H9 (cell line): ENCODE data around the gene FSIP1. TPM values are rescaled to one million over a fixed set of nuclear protein-coding genes. Genes with fewer than 3 reads are reported as not detected.

Experiments
- DNase-seq: peaks from one replicate; pipeline ENCODE4 v3.0.0-alpha.2; 2017
- H2AFZ ChIP-seq: one replicate; pipeline ENCODE4 v1.6.1; 2013; ENCODE audit warnings: mild to moderate bottlenecking, low read length, control low read depth, moderate library complexity
- H2AK5ac ChIP-seq: 2 replicates; pipeline ENCODE4 v1.6.1; 2013; ENCODE audit warnings: low read length, control low read depth, mixed read lengths; ENCODE audit not compliant: insufficient read length
- H2BK120ac ChIP-seq: one replicate; pipeline ENCODE4 v1.6.1; 2013; ENCODE audit warnings: low read depth, mild to moderate bottlenecking, low read length, control low read depth, inconsistent platforms; ENCODE audit not compliant: poor library complexity, severe bottlenecking
- H2BK12ac ChIP-seq: 2 replicates; pipeline ENCODE4 v1.6.1; 2013; ENCODE audit warnings: low read length, control low read depth, mixed read lengths, low read depth; ENCODE audit not compliant: insufficient read length
- H2BK15ac ChIP-seq: 2 replicates; pipeline ENCODE4 v1.6.1; 2013; ENCODE audit warnings: low read depth, low read length, control low read depth
- H2BK20ac ChIP-seq: one replicate; pipeline ENCODE4 v1.6.1; 2013; ENCODE audit warnings: low read depth, mild to moderate bottlenecking, low read length, control low read depth, inconsistent platforms; ENCODE audit not compliant: poor library complexity, severe bottlenecking
- H2BK5ac ChIP-seq: 2 replicates; pipeline ENCODE4 v1.6.1; 2013; ENCODE audit warnings: low read length, control low read depth, mixed read lengths; ENCODE audit not compliant: insufficient read length
- H3K14ac ChIP-seq: 2 replicates; pipeline ENCODE4 v1.6.1; 2013; ENCODE audit warnings: low read length, control low read depth; ENCODE audit not compliant: insufficient read depth
- H3K18ac ChIP-seq: 2 replicates; pipeline ENCODE4 v1.6.1; 2013; ENCODE audit warnings: low read depth, mild to moderate bottlenecking, mixed read lengths, low read length, control low read depth; ENCODE audit not compliant: insufficient read length
- H3K23ac ChIP-seq: 2 replicates; pipeline ENCODE4 v1.6.1; 2013; ENCODE audit warnings: low read length, control low read depth, mixed read lengths, low read depth; ENCODE audit not compliant: insufficient read length
- H3K23me2 ChIP-seq: 2 replicates; pipeline ENCODE4 v1.6.1; 2013; ENCODE audit warnings: low read depth, mild to moderate bottlenecking, mixed read lengths, low read length, control low read depth; ENCODE audit not compliant: insufficient read length, poor library complexity, severe bottlenecking
- H3K27ac ChIP-seq: 2 replicates; pipeline ENCODE4 v1.5.1; 2013; ENCODE audit warnings: low read length, control low read depth, mixed read lengths, low read depth; ENCODE audit not compliant: insufficient read length
- H3K27me3 ChIP-seq: 2 replicates; pipeline ENCODE4 v1.6.1; 2013; ENCODE audit warnings: low read length, control low read depth, inconsistent platforms; ENCODE audit not compliant: insufficient read depth
- H3K4ac ChIP-seq: 2 replicates; pipeline ENCODE4 v1.6.1; 2013; ENCODE audit warnings: low read depth, mild to moderate bottlenecking, control low read depth, inconsistent platforms, low read length, moderate library complexity
- H3K4me1 ChIP-seq: 2 replicates; pipeline ENCODE4 v1.6.1; 2013; ENCODE audit warnings: low read length, control low read depth, inconsistent platforms; ENCODE audit not compliant: insufficient read depth
- H3K4me2 ChIP-seq: 2 replicates; pipeline ENCODE4 v1.6.1; 2013; ENCODE audit warnings: low read length, control low read depth, mixed read lengths; ENCODE audit not compliant: insufficient read length, insufficient read depth
- H3K56ac ChIP-seq: 2 replicates; pipeline ENCODE4 v1.6.1; 2013; ENCODE audit warnings: low read depth, mild to moderate bottlenecking, mixed read lengths, low read length, control low read depth; ENCODE audit not compliant: insufficient read length
- H3K79me1 ChIP-seq: 2 replicates; pipeline ENCODE4 v1.6.1; 2013; ENCODE audit warnings: low read depth, mild to moderate bottlenecking, moderate library complexity, low read length, control low read depth, inconsistent platforms; ENCODE audit not compliant: insufficient read depth, poor library complexity, severe bottlenecking
- H3K79me2 ChIP-seq: 2 replicates; pipeline ENCODE4 v1.6.1; 2013; ENCODE audit warnings: low read length, control low read depth, inconsistent platforms; ENCODE audit not compliant: insufficient read depth
- H3K9ac ChIP-seq: 2 replicates; pipeline ENCODE4 v1.6.1; 2013; ENCODE audit warnings: low read length, control low read depth, mixed read lengths; ENCODE audit not compliant: insufficient read length; ENCODE audit errors: extremely low read depth
- H3K9me3 ChIP-seq: one replicate; pipeline ENCODE4 v1.6.1; 2013; ENCODE audit warnings: low read depth, low read length, inconsistent platforms; ENCODE audit not compliant: control insufficient read depth
- H3T11ph ChIP-seq: one replicate; pipeline ENCODE4 v1.6.1; 2013; ENCODE audit warnings: mild to moderate bottlenecking, low read length, control low read depth, inconsistent platforms
- H4K20me1 ChIP-seq: one replicate; pipeline ENCODE4 v1.6.1; 2013; ENCODE audit not compliant: control insufficient read depth, insufficient read length, insufficient read depth
- H4K5ac ChIP-seq: 2 replicates; pipeline ENCODE4 v1.6.1; 2013; ENCODE audit warnings: low read depth, mild to moderate bottlenecking, mixed read lengths, low read length, control low read depth; ENCODE audit not compliant: insufficient read length
- H4K8ac ChIP-seq: replicated peaks from 2 replicates; pipeline ENCODE4 v1.6.1; 2013; ENCODE audit warnings: low read length, control low read depth, mixed read lengths, low read depth; ENCODE audit not compliant: insufficient read length
- H4K91ac ChIP-seq: 2 replicates; pipeline ENCODE4 v1.6.1; 2013; ENCODE audit warnings: low read depth, mild to moderate bottlenecking, moderate library complexity, mixed read lengths, low read length, control low read depth; ENCODE audit not compliant: insufficient read length
- H3K27ac Mint-ChIP-seq, 3 experiments: 2 replicates in 2 of 3; 3 replicates in 1 of 3; pipeline ENCODE4 v1.8.0; 2020 to 2021; ENCODE audit warnings: mixed read lengths in 3 of 3, mild to moderate bottlenecking in 1 of 3, moderate library complexity in 1 of 3
- H3K27me3 Mint-ChIP-seq: 2 replicates; pipeline ENCODE4 v1.8.0; 2021; ENCODE audit warnings: low read depth, mild to moderate bottlenecking, moderate library complexity, mixed read lengths
- H3K36me3 Mint-ChIP-seq, 3 experiments: 2 replicates in 2 of 3; 3 replicates in 1 of 3; pipeline ENCODE4 v1.8.0; 2020 to 2021; ENCODE audit warnings: low read depth in 3 of 3, mixed read lengths in 3 of 3; ENCODE audit not compliant: insufficient read depth in 1 of 3
- H3K4me1 Mint-ChIP-seq, 2 experiments: 2 replicates each; pipeline ENCODE4 v1.8.0; 2020; ENCODE audit warnings: mixed read lengths in 2 of 2
- H3K4me3 Mint-ChIP-seq, 2 experiments: 2 replicates in 1 of 2; 3 replicates in 1 of 2; pipeline ENCODE4 v1.8.0; 2020 to 2021; ENCODE audit warnings: mild to moderate bottlenecking in 2 of 2, mixed read lengths in 2 of 2, moderate library complexity in 1 of 2
- H3K9me3 Mint-ChIP-seq, 2 experiments: 2 replicates in 1 of 2; 3 replicates in 1 of 2; pipeline ENCODE4 v1.8.0; 2020; ENCODE audit warnings: mild to moderate bottlenecking in 2 of 2, mixed read lengths in 2 of 2, moderate library complexity in 1 of 2
- WGBS: extraction: QIAGEN DNeasy Blood & Tissue Kit; methylation state at CpG from one replicate; pipeline ENCODE4 v1.1.7; 2013; ENCODE audit warnings: missing lambda C conversion rate, low lambda C conversion rate, mixed read lengths; ENCODE audit not compliant: insufficient read length; ENCODE audit errors: extremely low coverage; 5-methylcytosine and 5-hydroxymethylcytosine counted together
- total RNA-seq: library from RNA; stranded (reverse); gene quantifications from 2 replicates; pipeline ENCODE4 v1.2.1, GENCODE V29; 2021
- TF ChIP-seq, protein P1 (sequence below): fragments of 200-600 bp; sonication (generic); conservative IDR thresholded peaks from 3 replicates; pipeline ENCODE4 v1.8.0; 2021; ENCODE audit warnings: antibody characterized with exemption, mild to moderate bottlenecking

The FSIP1 gene
- total RNA-seq, 1 experiment from 2014 or later, result 0.96 TPM

DNA sequence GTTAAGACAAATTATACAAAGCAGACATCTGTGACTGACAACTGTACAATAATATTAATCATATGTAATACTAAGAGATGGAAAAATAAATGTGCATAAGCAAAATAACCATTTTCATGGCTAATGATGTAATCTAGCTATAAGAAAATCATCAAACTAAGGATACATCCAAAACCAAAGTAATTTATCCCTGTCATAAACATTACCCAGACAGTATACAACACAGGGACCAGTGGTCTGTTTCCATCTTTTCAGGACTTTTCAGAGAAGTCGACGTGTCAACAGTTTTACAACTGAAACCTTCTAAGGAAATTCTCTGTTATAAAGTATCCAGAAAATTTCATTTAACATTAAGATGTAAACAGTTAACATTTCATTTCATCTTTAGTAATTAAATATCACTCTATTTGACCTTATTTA, 190.7 kb downstream of the FSIP1 start:
- no peak overlapping the region for H4K8ac ChIP-seq
- no peaks in the 10 kb centered on the region for H3K4me1 ChIP-seq
- H3K79me2 ChIP-seq, result no peaks in the 10 kb centered on the region
- no peak overlapping the region for H3K56ac ChIP-seq
- H3K27me3 ChIP-seq, result no peaks in the 10 kb centered on the region
- no peak overlapping the region for H3K27ac Mint-ChIP-seq
- H3K4ac ChIP-seq, result no peak overlapping the region
- H3K18ac ChIP-seq, result no peak overlapping the region
- no peaks in the 10 kb centered on the region for H3K27me3 Mint-ChIP-seq
- H3T11ph ChIP-seq, result no peak overlapping the region
- no peak overlapping the region for H3K9ac ChIP-seq
- H2BK120ac ChIP-seq, result no peak overlapping the region
- no peaks in the 10 kb centered on the region for H3K9me3 ChIP-seq
- no peak overlapping the region for H3K14ac ChIP-seq
- no peak overlapping the region for H3K27ac ChIP-seq
- H2BK5ac ChIP-seq, result no peak overlapping the region
- H4K91ac ChIP-seq, result no peak overlapping the region
- no peak overlapping the region for H3K23ac ChIP-seq
- H3K9me3 Mint-ChIP-seq, result no peaks in the 10 kb centered on the region
- H2AFZ ChIP-seq, result no peak overlapping the region
- H2BK20ac ChIP-seq, result no peak overlapping the region
- H3K23me2 ChIP-seq, result no peaks in the 10 kb centered on the region
- no peaks in the 10 kb centered on the region for H4K20me1 ChIP-seq
- WGBS, result no CpG with 5 or more reads among the region's 2 CpGs
- no peak overlapping the region for H2BK15ac ChIP-seq
- no peak overlapping the region for H3K4me2 ChIP-seq
- no peaks in the 10 kb centered on the region for H3K79me1 ChIP-seq
- H2AK5ac ChIP-seq, result no peak overlapping the region
- no peak overlapping the region for H4K5ac ChIP-seq
- peaks cover 51 to 92% (median 92%) of the 10 kb centered on the region in 3 experiments; a peak in 6 of 7 replicates for H3K36me3 Mint-ChIP-seq
- DNase-seq, result no peak
- H2BK12ac ChIP-seq, result no peak overlapping the region
- no peak overlapping the region for H3K4me3 Mint-ChIP-seq
- TF ChIP-seq, protein P1, sequence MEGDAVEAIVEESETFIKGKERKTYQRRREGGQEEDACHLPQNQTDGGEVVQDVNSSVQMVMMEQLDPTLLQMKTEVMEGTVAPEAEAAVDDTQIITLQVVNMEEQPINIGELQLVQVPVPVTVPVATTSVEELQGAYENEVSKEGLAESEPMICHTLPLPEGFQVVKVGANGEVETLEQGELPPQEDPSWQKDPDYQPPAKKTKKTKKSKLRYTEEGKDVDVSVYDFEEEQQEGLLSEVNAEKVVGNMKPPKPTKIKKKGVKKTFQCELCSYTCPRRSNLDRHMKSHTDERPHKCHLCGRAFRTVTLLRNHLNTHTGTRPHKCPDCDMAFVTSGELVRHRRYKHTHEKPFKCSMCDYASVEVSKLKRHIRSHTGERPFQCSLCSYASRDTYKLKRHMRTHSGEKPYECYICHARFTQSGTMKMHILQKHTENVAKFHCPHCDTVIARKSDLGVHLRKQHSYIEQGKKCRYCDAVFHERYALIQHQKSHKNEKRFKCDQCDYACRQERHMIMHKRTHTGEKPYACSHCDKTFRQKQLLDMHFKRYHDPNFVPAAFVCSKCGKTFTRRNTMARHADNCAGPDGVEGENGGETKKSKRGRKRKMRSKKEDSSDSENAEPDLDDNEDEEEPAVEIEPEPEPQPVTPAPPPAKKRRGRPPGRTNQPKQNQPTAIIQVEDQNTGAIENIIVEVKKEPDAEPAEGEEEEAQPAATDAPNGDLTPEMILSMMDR, result no peak
- peaks cover 5 to 7% of the 10 kb centered on the region in 2 experiments for H3K4me1 Mint-ChIP-seq
